NCI-H510A treated with DMSO at 0.1 percent for 48 hours (cell line): ENCODE results near the gene MCFD2.

Experiments used
- DNase-seq: peaks from one replicate; lab custom pipeline; 2025; lab: John Stamatoyannopoulos, UW

MCFD2 gene

DNA sequence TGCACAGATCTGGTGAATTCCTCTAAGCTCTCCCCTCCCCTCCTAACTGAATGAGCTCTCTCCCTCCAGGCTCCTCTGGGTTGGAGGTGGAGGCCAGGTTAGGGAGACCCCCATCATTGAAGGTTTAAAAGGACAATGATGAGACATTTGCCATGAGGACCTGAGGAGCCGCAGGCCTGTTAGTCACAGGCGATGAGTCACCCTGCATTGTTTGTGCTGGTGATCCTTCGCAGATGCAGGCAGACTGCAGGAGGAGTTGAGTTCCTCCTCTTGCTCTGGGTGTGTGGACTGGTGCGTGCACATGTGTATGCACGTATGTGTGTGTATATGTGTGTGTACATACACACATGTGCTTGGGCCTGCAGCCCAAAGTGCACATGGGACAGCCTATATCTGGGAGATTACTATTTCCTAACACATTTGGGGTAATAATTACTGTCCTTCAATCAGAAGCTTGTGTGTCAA is 42.0 kb downstream of the MCFD2 start:
- peak; percentile 6 for DNase-seq

DNA sequence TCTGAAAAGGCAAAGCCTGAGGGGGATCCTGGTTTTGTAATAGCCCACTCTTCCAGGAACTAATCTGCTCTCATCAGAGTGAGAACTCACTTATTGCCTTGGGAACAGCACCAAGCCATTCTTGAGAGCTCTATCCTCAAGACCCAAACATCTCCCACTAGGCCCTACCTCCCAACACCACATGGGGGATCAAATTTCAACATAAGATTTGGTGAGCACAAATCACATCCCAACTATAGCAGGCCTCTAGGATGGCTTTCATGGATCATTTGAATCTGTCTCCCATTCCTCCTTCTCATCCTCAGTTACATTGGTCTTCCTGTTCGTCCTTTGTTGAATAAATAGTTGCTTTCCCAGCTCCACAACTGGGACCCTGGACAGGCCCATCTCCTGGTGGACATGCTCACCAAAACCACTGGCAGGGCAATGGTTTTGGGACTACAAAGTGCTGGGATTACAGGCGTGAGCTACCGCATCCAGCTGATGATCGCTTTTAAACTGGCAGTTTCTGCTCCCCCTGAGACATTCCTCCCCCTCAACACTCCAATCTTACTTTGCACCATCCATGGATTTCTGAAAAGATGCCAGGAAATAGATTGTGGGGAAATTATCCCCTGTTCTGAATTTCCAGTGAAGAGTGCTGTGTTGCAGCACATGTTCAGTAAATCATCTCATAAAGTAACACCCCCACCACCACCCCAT is 42.6 kb downstream of the MCFD2 start:
- DNase-seq: no peak

DNA sequence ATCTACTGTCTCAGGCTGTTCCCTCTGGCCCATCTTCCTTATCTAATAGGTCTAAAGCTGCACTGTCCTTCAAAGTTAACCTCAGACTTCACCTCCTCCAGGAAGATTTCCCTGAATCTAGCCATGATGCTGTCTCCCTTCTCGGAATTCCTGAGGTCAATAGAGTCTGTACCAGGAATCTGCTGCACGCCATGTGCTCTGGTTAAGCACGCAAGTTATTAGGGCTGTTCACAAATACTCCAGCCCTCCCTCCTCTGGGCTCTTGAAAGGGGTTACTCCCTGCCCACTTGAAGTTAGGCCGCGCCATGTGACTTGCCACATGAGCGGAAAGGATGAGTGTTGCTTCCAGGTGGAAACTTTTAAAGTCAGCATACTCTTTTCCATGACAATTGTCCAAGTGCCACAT is 43.6 kb downstream of the MCFD2 start:
- peak; percentile 56 for DNase-seq

DNA sequence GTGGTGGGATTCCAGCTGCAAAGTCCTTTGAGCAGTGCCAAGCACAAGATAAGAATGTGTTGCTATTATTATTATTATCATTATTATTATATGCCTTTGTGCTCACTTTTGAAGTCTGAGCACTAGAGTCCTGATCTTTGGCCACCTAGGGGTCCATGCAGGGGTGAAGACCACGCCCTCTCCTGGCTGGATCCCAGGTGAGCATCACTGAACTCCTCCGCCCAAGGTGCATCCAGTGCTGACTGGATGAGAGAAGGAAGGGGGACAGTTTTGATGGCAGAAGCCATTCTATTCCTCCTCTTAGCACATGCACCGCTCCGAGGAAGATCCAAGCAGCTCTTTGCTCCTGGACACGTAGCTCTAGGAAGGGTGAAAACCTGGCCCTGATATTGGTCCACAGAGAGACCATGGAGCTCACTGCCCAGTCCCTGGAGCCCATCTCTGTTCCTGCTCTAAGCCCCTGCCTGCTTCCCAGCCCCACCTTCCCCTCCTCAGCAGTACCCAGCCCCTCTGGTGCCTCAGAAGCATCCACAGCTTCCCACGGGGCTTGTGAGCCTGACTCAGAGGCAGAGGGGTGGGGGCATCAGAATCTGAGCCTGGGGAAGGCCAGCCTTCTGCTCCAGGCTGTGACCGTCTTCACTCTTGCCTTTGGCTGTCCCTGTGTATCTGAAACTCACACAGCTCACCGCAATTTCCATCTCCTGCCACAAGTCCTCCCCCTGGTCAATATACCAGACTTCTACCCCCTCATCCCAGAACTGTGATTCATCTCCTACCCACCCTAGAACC is 45.4 kb downstream of the MCFD2 start:
- DNase-seq: no peak

GRCh38 chr2:46869621-46870020 is 46.0 kb downstream of the MCFD2 start:
- DNase-seq: no peak

DNA sequence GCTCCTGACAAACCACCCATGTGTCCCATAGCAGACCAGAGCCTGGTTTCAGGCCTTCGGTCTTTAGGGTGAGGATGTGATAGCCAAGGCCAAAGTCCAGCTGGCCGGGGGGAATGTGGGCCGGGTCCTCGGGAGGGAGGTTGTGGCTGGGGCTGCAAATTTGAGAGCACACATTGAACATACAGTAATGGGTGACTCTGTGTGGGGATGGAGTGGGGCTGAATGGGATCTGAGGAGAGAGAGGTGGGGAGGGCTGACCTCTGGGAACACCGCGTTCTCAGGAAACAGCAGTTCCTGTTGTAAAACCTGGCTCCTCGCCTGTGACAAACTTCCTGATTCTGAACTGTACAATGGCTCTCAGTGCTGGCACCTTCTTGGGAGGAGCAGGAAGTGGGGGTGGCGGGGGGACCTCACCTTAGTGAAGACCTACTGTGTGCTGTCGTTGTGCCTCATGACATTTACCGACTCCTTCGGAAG is 48.8 kb downstream of the MCFD2 start:
- DNase-seq: no peak

- DNase-seq: no peak
These were observed 50.2 kb downstream of the MCFD2 start for GRCh38 chr2:46865181-46865970.

DNA sequence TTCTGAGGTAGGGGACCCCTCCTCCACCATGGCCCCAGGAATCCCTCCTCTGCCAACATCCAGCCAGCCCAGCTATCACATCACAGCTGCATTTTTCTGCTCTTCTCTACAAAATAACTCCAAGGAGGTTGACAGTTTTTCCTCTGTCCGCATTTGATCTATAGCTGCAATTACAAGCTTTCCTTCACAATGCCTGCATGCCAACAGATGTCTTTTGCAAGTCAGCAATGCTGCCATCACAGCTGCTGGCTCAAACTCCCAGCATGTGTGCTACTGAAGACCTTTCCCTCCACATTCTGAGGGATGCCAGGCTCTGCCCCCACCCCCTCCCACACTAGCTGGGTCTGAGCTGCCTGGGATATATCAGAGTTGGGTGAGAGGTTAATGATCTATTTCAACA is 51.7 kb downstream of the MCFD2 start:
- DNase-seq: no peak

DNA sequence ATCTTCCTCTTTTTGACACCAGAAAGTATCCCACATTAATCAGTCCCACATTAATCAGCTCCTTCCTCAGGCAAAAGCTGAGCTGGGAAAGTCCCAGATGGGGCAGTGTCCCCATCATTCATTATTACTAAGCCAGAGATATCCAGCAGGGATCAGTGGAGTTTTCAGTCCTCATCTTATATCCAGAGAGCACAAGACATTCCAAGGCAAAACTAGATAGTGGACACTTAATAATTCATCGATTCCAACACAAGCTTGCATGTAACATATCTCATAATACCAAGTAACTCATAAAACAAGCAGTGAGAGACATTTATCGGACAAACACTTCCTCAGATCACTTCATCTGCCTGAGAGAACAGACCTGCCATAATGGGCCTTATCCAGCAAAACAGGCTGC is 53.1 kb downstream of the MCFD2 start:
- no peak for DNase-seq

DNA sequence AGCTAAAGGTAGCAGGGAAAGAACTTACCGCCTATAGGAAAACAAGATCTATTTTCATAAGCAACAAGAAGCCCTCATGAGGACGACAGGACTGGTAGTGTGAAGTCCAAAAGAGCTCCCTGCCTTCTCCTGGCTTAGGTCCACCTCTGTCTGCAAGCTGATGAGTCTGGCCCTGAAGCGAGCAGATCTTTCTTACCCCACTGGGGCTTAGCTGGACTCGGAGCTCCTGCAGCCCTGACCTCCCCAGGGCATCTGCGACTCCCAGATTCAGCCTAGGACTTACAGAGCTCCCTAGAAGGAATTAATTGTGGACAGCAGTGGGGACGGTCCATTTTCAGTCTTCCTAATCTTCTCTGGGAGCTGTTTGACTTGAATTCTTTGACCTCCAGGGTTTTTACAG is 53.7 kb downstream of the MCFD2 start:
- DNase-seq: no peak

- DNase-seq: no peak
These were observed 56.1 kb downstream of the MCFD2 start for GRCh38 chr2:46859482-46859881.

DNA sequence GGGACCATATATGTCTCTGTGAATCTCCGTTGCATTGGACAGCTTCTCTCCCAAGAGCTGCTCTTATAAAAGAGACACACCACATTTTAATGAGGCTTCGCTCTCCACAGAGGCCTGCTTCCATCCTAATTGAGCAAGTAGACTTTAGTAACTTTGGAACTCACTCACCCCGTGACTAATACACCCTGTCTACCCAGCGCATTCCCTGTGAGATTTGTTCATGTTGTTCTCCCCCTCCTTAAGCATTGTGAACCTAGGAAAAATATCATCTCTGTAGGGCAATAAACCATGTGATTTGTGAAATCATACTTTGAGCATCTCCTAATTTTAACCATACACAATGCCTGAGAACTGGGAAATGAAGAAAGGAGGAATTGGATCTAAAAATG is 56.9 kb downstream of the MCFD2 start:
- DNase-seq: no peak

- no peak for DNase-seq
These were observed 57.5 kb downstream of the MCFD2 start for GRCh38 chr2:46857871-46858701.

GRCh38 chr2:46856336-46856735 is 59.3 kb downstream of the MCFD2 start:
- DNase-seq: no peak

DNA sequence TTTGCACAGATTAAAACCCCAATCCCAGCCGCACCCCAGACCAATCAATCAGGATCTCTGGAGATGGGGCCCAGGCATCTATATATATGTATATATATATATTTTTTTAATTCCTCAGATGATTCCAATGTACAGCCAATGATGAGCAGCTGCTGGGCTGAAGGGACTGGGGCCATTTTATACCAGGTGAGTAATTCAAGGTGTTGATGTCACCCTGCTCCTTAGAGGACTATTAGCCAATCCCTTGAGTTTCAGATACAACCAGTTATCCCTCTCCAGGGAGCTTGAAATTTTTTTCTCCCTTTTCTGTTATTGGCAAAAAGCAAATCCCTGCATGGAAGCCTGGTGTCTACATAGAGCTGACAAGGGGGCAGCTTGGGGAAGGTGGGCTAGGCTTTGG is 59.8 kb downstream of the MCFD2 start:
- DNase-seq: no peak

DNA sequence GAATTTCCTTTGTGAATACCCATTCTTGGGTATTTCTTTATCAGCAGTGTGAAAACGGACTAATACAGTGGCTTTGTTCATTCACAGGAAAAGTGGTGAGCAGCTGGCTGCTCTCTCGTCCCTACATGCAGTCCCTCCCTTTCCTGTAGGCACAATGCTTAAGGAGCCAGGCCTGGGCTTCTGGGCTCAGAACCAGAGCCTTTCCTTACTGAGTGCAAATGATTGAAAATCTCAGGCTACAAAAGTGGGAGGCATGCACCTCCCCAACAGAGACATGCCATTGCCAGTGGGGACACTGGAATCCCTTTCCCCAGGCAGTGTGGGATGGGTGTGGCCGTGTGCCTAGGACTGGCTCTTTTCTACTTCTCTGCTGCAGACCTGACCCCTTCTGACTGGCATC is 61.3 kb downstream of the MCFD2 start:
- DNase-seq: no peak

DNA sequence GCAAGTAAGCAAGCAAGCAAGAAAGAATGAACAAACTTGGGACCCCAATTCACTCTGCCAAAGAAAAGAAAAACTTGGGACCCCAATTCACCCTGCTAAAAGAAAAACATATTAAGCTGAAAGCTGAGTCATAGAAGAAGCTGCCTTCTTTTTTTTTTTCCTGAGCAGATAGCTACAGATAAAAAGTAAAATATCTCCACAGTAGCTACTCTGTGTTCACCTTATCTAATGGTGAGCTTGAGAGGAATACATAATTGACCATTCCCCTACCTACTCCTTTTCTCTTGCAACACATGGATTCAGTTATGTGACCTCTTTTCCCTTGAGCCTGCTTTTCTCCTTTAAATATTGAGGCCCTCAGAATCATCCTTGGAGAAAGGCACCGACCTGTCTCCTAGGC is 63.0 kb downstream of the MCFD2 start:
- no peak for DNase-seq

- DNase-seq: no peak
These were observed 63.5 kb downstream of the MCFD2 start for GRCh38 chr2:46852124-46852523.
